Measurements from ENCODE around the gene PEMT.

GRCh38 chr17:17555906-17556305, 35.6 kb downstream of the PEMT start:
- TF ChIP-seq CTCF (IDR thresholded peaks at IDR 0.05) (no peak), POLR2AphosphoS5 (IDR thresholded peaks at IDR 0.05) (no peak), EP300 (IDR thresholded peaks at IDR 0.05) (no peak)

Measured in esophagus muscularis mucosa (tissue), 4 donors.